Right lung (tissue), 5 donors: Measurements from ENCODE around the gene C2CD3. TPM values are rescaled to one million over a fixed set of nuclear protein-coding genes. Genes with fewer than 3 reads are reported as not detected.
"Not testable (repeated sequence)": the region's sequence is repeated elsewhere in the genome, so short reads cannot be mapped to it uniquely, and the experiment has no call there.

ENCODE experiments used
- DNase-seq, 2 donors: peaks; one replicate each; pipeline ENCODE4 v3.0.0-alpha.2; 2013
- polyA plus RNA-seq, 5 donors: library from polyadenylated mRNA; unstranded; fragments of 120-200 nt; gene quantifications; one replicate each; pipeline versions ENCODE4 v1.2.1 to v1.2.3, GENCODE V29; 2013; ENCODE audit warnings: inconsistent platforms in 1 of 5, low replicate concordance in 1 of 5; ENCODE audit not compliant: insufficient read length in 5 of 5, insufficient read depth in 1 of 5

The C2CD3 gene
- polyA plus RNA-seq, 5 donors = 20.8 to 30.7 (median 27.8) TPM

DNA sequence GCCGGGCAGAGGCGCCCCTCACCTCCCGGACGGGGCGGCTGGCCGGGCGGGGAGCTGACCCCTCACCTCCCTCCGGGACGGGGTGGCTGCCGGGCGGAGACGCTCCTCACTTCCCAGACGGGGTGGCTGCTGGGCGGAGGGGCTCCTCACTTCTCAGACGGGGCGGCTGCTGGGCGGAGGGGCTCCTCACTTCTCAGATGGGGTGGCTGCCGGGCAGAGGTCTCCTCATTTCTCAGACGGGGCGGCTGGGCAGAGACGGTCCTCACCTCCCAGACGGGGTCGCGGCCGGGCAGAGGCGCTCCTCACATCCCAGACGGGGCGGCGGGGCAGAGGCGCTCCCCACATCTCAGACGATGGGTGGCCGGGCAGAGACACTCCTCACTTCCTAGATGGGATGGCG is 41.7 kb downstream of the C2CD3 start:
- not testable (repeated sequence) for DNase-seq

DNA sequence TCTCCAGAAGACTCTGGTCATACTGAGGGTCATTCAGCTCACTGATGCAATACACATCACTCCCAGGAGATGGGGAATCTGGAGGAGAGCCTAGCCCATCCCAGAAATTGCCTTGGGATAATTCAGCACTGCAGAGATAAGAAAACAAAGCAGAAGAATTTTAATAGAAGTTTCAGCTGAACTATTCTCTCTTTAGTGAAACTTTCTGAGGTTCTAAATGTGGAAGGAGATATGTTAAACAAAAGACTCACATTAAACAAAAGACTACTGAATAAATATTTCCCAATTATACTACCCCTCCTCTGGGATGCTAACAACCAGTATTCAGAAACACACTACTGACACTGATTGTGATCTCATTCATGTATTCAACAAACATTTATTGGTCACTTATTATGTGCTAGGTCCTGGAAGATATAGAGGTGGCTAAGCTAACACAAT is 47.8 kb downstream of the C2CD3 start:
- DNase-seq = no peak

DNA sequence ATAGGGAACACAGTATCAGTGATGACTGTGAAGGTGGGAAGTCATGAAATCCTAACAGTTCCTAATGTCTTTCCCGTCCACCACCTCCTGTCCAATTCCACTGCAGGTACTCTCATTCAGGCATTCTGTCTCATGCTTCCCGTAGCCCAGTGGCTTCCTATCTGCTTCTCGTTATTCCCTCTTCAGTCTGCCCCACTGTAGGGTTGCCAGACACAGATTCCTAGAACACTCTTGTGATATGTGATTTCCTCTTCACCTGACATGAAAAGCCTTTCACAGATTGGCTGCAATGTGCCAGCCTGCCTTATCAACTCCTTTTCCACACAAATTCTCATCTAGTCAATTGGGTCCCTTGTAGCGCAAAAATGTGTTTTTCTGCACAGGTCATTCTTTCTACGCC is 49.0 kb downstream of the C2CD3 start:
- DNase-seq = no peak

DNA sequence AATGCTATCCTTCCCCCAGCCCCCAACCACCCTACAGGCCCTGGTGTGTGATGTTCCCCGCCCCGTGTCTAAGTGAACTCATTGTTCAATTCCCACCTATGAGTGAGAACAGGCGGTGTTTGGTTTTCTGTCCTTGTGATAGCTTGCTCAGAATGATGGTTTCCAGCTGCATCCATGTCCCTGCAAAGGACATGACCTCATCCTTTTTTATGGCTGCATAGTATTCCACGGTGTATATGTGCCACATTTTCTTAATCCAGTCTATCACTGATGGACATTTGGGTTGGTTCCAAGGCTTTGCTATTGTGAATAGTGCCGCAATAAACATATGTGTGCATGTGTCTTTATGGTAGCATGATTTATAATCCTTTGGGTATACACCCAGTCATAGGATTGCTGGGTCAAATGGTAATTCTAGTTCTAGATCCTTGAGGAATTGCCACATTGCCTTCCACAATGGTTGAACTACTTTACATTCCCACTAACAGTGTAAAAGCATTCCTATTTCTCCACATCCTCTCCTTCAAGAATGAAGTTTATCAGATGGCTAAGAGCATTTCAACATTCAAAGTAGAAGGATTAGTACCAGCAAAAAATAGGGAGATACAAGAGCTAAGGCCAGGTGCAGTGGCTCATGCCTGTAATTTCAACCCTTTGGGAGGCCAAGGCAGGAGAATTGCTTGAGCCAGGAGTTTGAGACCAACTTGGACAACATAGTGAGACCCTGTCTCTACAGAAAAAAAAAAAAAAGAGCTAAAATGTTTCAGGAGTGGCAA is 50.4 kb downstream of the C2CD3 start:
- DNase-seq = not testable (repeated sequence)

DNA sequence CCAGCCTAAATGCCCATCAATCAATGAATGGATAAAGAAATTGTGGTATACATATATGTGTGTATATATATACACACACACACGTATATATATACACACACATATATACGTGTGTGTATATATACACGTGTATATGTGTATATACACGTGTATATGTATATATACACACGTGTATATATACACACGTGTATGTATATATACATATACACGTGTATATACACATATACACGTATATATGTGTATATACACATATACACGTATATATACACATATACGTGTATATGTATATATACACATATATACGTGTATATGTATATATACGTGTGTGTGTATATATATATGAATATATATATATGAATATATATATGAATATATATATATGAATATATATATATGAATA is 54.1 kb downstream of the C2CD3 start:
- DNase-seq = no peak

DNA sequence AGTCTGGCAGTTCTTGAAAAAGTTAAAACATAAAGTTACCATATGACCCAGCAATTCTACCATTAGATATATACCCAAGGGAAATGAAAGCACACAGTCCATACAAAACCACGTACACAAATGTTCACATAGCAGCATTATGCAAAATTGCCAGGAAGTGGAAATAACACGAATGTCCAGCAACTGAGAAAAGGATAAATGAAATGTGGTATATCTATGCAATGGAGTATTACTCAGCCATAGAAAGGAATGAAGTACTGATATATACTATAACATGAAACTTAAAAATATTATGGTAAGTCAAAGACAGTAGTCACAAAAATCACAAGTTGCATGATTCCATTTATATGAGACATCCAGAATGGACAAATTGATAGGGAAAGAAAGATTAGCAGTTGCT is 57.9 kb downstream of the C2CD3 start:
- DNase-seq = no peak

DNA sequence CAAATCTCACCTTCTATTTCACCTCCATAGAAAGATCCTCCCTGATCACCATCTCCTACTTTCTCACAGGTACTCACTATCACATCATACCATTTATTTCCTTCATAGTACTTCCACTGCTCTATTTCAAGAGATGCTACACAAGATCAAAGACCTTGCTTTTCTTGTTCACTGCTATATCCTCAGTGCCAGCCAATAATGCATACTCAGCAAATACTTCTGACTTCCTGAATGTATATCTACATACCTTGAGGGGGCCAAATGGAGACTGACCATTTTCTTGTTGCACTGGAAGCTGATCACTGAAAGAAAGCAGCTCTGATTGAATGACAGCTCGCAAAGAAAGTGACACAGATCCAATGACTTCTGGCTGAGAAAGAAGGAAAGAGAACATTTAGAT is 64.7 kb downstream of the C2CD3 start:
- DNase-seq = no peak

DNA sequence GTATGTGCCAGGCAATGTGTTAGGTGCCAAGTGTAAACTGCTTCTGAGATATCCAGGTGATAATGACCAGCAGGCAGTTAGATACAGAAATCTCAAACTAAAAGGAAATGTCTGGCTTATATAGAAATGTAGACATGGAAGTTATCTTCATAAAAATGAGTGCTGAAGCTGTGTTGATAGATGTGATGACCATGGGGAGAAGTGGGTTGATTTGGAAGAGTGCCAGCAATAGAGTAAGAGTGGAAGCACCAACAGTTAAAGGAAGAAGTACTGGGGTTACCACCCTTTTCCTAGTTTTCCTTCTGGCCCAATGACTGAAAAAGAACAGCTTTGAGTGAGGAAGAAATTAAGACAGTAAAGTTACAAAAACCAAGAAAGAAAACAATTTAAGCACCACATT is 68.5 kb downstream of the C2CD3 start:
- no peak for DNase-seq

DNA sequence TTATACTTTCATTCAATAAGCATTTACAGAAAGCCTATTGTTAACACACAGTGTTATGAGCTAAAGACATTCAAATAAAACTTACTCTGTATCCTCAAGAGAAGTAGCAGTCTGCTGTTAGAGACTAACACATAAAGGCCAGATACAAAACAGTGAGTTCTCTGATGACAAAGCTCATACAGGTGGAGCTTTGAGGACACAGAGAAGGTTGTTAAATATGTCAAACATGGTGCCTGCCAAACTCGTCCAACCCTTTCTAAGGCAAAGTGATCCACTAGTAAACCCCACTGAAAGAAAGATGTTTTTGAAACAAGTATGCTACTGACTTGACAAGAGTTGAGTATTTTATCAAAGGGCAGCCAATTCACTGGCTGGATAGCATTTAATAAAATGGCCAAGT is 70.1 kb downstream of the C2CD3 start:
- DNase-seq = no peak

DNA sequence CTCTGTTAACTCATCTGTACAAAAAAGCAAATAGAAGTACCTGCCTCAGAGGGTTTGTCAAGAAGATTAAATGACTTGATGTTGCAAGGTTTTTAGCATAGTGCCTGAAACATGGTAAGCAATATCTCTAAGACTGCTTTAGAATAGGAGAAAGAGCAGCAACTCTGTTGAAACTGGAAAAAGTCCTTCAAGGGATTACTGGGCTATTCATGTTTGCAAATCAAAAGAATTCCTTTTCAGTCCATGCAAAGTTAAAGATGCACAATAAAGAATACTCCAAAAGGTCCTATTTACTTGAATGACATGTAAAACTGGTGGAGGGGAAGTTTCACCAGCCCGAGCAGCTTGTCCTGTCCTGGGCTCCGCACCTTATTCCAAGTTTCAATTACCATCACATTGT is 70.6 kb downstream of the C2CD3 start:
- no peak for DNase-seq

DNA sequence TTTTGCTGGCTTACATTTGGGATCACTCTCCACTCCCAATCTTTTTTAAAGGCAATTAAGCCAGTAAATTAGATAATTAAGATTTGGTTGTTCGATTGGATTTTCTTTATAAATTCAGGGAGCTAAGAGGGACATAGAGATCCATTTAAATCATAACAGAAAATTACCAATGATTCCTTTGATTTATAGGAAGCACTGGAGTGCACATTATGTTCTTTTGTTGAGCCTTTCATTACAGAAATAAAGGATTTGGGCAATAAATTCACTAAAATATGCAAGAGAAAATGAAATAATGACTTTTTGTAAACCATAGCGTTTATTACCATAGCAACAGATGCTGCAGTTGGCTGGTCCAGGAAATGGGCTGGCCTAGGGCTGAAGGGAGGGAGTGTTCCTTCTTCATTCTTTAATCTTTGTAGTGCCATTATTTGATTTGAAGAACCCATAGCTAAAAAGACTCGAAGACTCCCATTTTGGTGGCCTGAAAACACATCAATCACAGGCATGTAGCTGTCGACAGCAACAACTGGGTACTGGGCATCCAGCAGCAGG is 73.0 kb downstream of the C2CD3 start:
- no peak for DNase-seq

DNA sequence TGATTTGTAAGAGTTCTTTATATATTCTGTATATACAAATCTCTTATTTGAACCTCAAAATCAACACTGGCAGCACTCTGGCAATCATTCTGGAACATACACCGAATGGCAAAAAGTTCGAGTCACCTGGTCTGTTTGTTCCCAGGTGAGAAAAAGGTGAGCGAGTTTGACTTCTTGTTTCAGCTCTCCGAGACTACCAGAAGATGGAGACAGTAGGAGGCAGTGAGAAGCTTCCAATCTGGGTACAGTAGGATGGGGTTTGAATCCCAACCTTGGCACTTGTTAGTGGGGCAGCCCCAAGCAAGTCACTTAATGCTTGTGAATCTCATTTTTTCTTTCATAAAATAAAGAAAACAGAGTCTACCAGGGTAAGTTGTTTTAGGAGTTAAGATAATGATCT is 76.4 kb downstream of the C2CD3 start:
- DNase-seq = no peak

DNA sequence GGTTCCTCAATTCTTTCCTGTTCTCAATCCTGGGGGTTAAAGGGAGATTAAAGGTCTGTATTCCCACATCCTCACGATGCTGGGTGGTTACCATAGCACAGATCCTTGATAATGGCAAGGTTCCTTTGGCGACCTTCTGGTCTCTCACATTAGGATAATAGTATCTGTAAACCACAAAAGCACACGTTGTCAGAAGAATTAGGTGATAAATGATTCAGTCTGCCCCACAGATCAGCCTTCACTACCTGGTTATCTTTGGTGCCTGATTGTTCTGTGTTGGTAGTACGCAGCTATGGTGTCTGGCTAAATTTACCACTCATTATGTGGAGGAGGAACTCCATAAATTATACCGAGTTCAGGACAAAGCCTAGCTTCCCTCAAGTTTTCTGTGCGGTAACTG is 78.4 kb downstream of the C2CD3 start:
- DNase-seq = no peak

DNA sequence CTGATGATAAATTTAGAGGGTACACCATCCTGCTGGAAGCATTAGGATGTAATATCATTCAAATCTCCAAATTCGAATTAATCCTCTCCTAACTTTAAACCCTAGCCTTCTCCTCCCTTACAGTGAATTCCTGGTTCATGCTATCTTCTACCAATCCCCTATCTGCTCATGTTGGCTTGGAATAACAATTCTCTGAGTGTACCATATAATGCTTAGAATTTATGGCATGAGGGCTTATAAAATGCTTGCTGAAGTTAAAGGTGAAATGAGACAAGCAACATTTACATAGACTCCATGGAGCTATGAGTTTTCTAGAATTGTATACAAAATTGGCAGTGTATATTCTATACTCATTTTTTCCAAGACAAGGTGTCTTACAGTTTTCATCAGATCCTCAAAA is 79.3 kb downstream of the C2CD3 start:
- DNase-seq = no peak

DNA sequence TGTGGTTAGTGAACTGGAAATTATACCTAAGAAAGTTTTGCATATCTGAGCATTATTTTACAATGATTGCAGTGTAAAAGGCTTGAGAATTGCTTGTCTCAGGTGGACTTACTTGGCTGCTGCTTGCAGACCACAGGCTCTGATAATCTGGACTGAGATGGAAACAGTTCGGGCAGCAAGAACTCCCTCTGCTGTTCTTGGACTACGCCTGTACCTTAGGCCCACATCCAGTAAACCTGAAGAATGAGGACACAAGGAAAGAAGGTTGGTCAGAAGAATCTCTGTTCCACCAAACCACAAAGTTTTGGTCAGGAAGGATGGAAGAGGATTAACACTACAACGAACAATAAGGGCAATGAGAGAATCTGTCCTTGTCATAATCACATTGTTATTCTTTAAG is 80.1 kb downstream of the C2CD3 start:
- DNase-seq = no peak

DNA sequence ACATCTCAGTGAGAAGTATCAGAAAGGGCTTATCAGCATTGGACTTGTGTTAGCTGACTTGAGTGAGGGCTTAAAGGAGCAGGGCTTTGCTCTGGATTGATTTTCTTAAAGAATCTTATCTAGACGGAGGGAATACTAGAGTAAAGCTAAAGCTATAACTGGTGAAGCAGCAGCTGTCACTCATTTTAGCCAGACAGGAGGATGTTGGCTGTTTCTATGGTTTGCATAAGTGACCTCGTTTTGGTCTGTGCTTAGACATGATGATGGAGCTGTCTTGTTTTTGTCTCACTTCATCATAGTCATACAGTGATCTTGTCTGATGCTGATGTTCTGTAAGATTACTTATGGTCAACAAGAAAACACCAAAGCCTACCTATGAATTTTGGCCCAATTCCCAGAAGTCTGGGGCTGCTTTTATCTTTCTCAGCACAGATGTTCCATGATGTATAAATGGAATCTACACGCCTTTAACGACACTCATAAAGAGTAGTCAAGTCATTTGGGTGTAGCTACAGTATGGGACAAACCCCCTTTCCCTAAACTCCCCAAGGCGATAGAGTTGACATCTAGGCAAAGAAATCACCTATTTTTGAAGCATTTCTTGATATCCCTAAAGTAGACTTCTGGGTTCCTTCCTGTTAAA is 84.4 kb downstream of the C2CD3 start:
- DNase-seq = no peak

DNA sequence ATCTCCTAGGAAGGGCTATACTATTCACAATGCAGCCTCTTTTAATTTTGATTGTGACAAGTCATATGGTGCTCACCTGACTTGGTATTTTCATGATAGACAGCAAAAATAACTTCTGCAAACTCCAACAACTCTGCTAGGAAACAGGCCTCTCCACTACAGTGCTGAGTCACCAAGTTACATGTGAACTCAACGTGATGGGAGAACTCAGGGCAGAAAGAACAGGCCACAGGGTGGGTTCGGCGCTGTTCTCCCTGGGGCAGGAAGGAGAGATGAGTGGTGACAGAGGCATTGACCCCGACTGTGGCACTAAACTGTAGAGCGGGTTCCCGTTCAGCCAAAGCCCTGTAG is 85.3 kb downstream of the C2CD3 start:
- DNase-seq = no peak

DNA sequence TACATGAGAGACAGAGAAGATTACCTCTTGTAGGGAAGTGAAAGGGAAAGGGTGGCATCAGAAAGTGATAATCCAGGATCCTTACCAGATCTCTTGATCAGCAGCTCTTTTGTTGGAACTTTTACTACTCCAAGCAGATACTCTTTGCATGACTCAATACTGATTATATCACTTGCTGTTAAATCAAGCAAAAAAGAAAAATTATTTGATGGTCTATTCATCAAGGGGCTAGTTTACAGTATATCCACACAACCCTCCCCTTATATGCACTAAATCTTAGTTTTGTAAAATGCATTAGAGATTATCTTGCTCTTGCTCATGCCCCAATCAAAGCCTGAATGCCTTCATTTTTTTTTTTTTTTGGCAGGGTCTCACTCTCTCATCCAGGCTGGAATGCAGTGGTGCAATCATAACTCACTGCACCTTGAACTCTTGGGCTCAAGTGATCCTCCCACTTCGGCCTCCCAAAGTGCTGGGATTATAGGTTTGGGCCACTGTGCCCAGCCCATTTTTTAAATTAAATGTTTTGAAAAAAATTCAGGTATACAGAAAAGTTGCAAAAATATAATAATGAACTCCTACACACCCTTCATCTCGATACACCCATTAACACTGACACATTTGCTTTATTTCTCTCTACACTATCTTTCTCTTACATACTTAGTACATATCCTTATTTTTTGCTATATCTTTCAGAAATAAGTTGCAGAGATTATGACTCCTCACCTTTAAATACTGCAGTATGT is 85.8 kb downstream of the C2CD3 start:
- DNase-seq = no peak

DNA sequence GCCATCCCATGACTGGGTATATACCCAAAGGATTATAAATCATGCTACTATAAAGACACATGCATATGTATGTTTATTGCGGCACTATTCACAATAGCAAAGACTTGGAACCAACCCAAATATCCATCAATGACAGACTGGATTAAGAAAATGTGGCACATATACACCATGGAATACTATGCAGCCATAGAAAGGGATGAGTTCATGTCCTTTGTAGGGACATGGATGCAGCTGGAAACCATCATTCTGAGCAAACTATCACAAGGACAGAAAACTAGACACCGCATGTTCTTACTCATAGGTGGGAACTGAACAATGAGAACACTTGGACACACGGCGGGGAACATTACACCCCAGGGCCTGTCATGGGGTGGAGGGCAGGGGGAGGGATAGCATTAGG is 86.9 kb downstream of the C2CD3 start:
- DNase-seq = not testable (repeated sequence)

DNA sequence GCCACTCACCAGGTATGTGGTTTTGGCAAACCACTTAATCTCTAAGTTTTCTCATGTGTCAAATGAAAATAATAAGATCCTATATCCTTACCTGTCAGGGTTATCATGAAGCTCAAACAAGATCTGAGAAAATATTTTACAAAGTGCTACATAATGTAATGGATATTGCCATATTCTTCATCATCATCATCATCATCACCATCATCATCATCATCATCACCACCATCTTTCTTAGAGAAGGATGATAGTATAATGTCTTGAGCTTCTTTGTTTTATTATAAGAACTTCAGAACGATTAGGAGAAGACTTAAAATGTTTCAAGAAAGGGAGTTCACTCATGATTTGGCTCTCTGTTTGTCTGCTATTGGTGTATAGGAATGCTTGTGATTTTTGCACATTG is 89.4 kb downstream of the C2CD3 start:
- no peak for DNase-seq

DNA sequence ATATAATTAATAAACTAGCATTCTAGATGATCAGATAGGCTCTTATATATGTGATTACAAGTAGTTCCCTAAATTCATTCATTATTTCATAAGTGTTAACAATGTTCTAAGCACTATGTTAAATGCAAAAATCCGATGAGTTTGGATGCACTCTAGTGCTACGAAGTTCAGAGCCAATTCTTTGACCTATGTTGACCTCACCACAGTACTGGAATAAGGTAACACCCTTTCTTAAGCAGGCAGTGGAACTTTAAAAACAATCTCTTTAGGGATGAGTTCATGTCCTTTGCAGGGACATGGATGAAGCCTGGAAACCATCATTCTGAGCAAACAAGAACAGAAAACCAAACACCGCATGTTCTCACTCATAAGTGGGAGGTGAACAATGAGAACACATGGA is 93.6 kb downstream of the C2CD3 start:
- no peak for DNase-seq

DNA sequence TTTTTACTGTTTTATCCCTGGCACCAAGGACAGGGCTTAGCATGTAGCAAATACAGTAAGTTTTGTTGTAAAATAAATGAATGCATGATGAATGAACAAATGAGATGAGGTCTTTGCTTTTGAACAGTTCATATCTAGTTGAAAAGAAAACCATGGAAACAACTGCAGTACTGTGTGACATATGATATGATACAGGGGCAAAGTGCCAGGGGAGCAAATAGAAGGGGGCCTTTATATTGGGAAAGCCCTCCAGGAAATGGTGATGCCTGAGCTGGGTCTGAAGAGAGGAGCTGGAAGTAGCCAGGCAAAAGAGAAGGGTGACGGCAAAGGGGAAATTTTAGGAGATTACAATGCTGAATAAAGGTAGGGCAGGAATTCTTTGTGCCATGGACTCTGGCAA is 98.1 kb downstream of the C2CD3 start:
- DNase-seq = no peak

DNA sequence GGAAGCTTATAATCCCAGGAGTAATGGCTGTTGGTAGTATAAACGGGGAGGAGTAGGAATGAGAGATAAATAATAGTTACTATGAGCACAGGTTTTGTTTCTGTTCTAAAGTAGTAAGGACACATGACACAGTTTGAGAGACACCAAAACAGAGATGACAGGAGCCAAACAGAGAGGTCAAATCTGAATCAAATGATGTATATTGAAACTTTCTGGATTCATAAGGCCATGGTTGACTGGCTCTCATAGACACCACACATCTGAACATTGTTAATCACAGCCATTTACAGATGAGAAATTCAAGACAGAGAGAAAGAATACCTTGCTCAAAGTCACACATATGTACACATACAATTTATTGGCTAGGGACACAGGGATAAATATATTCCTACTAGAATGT is 98.5 kb downstream of the C2CD3 start:
- DNase-seq = no peak
